Left lung (tissue), 10 donors: ENCODE results near the gene VAC14. TPM values are rescaled to one million over a fixed set of nuclear protein-coding genes. Genes with fewer than 3 reads are reported as not detected.
"Not testable (repeated sequence)": the region's sequence is repeated elsewhere in the genome, so short reads cannot be mapped to it uniquely, and the experiment has no call there.

Experiments
- ATAC-seq: fragments of 200-7000 bp; cut with Tn5 transposase; one replicate; pipeline ENCODE4 v1.9.1; 2020; ENCODE audit warnings: moderate library complexity
- DNase-seq, 4 donors: peaks; one replicate each; pipeline ENCODE4 v3.0.0-alpha.2; 2013 to 2020
- H3K27ac ChIP-seq, 2 donors: fragments of 200-600 bp; sonication (generic) in 1 of 2; one replicate each; pipeline versions ENCODE4 v1.5.0 to v1.8.0; 2020 to 2021
- H3K27me3 ChIP-seq, 2 donors: fragments of 200-600 bp; sonication (generic) in 1 of 2; one replicate each; pipeline versions ENCODE4 v1.5.0 to v1.8.0; 2020 to 2021
- H3K36me3 ChIP-seq, 2 donors: fragments of 200-600 bp; sonication (generic) in 1 of 2; one replicate each; pipeline versions ENCODE4 v1.5.0 to v1.8.0; 2020 to 2021
- H3K4me1 ChIP-seq, 2 donors: fragments of 200-600 bp; one replicate each; pipeline ENCODE4 v1.8.0; 2021
- H3K4me3 ChIP-seq, 2 donors: fragments of 200-600 bp; sonication (generic) in 1 of 2; one replicate each; pipeline versions ENCODE4 v1.5.0 to v1.8.0; 2020 to 2021; ENCODE audit warnings: mild to moderate bottlenecking in 1 of 2
- H3K9me3 ChIP-seq, 2 donors: fragments of 200-600 bp; sonication (generic) in 1 of 2; one replicate each; pipeline versions ENCODE4 v1.5.0 to v1.8.0; 2020 to 2021
- intact Hi-C, 2 donors: fragments of 100-400 bp; cut with DNase I; formaldehyde crosslinking; loops; one replicate each; pipeline versions ENCODE4 v1.11.2 to v1.14.2; 2022
- polyA plus RNA-seq, 6 donors: library from polyadenylated mRNA; unstranded; fragments of 120-200 nt; gene quantifications; one replicate each; pipeline ENCODE4 v1.2.1, GENCODE V29; 2013; ENCODE audit not compliant: insufficient read length in 6 of 6
- total RNA-seq, 2 donors: library from RNA; stranded (reverse); fragmentation: NEBNext Ultra II Directional; extraction: Animal tissue kit (Norgen Biotek cat#: 25700); gene quantifications; one replicate each; pipeline ENCODE4 v1.2.1, GENCODE V29; 2021
- TF ChIP-seq, protein P1 (sequence below), 2 donors: fragments of 200-600 bp; sonication (generic) in 1 of 2; IDR thresholded peaks; one replicate each; pipeline versions ENCODE4 v1.5.0 to v1.8.0; 2021; ENCODE audit warnings: antibody characterized with exemption in 2 of 2
- donor health status: DM: no; HTN: yes; CAD: no.
- donor health status: DM: no; HTN: no; CAD: no.

Gene VAC14
- total and polyA plus RNA-seq, 8 donors, result 22.2 to 53.2 (median 29.2) TPM

DNA sequence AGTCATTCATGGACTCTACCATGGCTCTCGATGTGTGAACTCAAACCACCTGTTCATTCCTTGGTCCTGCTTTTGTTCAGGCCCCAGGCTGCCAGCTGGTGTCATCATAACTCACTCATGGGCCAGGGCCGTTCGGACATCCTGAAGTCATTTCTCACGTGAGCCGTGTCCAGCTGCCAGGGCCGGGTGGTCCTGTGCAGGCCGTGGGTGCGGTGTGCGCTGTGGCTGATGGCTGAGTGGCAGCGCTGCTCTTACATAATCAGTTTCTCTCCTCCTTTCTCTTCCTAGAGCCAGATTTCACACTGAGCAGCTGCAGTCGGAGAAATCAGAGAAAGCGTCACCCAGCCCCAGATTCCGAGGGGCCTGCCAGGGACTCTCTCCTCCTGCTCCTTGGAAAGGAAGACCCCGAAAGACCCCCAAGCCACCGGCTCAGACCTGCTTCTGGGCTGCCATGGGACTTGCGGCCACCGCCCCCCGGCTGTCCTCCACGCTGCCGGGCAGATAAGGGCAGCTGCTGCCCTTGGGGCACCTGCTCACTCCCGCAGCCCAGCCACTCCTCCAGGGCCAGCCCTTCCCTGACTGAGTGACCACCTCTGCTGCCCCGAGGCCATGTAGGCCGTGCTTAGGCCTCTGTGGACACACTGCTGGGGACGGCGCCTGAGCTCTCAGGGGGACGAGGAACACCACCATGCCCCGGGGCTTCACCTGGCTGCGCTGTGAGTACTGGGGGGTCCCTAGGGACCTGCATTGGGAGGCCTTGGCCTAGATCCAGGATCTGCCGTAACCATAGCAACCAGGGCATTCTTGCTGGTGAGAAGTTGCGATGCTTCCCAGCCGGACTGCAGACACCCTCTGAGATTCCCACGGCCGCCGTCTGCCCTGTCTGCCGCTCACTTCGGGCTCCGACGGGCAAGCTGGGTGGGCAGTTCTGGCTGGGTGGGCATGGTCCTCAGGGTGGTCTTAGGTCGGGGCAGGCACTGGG is 154.4 kb downstream of the VAC14 start, which contains the start of gene IL34:
TSS of gene IL34 (plus strand) at position 300 of the 982 bp plus-strand sequence. CDS start at position 689, 389 bp downstream.
- Histone ChIP-seq H3K27ac (no peak within 1 kb of the TSS), H3K4me1 (no peaks in the 10 kb centered on the region), H3K4me3 (no peak within 1 kb of the TSS), H3K9me3 (no peaks in the 10 kb centered on the region), H3K27me3 (no peaks in the 10 kb centered on the region), H3K36me3 (no peaks in the 10 kb centered on the region)
- DNase-seq, result peak in 1 of 4 donors; percentile 25
- TF ChIP-seq, protein P1, sequence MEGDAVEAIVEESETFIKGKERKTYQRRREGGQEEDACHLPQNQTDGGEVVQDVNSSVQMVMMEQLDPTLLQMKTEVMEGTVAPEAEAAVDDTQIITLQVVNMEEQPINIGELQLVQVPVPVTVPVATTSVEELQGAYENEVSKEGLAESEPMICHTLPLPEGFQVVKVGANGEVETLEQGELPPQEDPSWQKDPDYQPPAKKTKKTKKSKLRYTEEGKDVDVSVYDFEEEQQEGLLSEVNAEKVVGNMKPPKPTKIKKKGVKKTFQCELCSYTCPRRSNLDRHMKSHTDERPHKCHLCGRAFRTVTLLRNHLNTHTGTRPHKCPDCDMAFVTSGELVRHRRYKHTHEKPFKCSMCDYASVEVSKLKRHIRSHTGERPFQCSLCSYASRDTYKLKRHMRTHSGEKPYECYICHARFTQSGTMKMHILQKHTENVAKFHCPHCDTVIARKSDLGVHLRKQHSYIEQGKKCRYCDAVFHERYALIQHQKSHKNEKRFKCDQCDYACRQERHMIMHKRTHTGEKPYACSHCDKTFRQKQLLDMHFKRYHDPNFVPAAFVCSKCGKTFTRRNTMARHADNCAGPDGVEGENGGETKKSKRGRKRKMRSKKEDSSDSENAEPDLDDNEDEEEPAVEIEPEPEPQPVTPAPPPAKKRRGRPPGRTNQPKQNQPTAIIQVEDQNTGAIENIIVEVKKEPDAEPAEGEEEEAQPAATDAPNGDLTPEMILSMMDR (IDR thresholded peaks at IDR 0.05), result no peak
- intact Hi-C loops, result no loop called here
- peak; percentile 23 for ATAC-seq

DNA sequence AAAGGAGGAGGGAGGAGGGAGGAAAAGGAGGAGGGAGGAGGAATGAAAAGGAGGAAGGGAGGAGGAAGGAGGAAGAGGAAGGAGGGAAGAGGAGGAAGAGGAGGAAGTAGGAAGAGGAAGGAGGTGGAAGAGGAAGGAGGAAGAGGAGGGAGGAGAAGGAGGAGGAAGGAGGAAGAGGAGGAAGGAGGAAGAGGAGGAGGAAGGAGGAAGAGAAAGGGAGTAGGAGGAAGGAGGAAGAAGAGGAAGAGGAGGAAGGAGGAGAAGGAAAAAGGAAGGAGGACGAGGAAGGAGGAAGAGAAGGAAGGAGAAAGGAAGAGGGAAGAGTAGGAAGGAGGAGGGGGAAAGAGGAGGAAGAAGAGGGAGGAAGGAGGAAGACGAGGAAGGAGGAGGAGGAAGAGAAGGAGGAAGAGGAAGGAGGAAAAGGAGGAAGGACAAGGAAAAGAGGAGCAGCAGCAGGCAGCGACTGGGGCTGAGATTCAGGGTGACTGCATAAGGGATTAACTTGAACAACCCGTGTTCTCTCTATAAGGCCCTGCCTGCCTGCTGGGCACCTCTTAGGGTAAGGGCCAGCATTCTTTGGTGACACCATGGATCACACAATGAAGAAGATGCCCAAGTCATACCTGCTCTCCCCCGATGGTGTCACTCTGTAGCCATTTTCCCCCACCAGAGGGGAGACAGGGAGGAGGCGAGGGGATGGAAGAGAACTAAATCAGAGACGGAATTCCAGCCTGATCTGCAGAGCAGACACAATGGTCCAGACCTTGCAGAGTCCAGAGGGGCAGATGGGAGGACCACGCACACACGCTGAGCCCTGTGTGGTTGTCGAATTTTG is 156.0 kb downstream of the VAC14 start:
- intact Hi-C loops, result no loop called here
- no peak for ATAC-seq

DNA sequence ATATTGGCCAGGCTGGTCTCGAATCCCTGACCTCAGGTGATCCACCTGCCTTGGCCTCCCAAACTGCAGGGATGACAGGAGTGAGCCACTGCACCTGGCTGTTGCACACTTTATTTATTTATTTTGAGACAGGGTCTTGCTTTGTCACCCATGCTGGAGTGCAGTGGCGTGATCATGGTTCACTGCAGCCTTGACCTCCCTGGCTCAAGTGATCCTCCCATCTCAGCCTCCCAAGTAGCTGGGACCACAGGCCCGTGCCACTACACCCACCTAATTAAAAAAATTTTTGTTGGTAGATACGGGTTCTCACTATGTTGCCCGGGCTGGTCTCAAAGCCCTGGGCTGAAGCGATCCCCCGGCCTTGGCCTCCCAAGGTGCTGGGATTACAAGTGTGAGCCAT is 157.7 kb downstream of the VAC14 start:
- intact Hi-C loops, H3K4me3 ChIP-seq, DNase-seq, H3K27ac ChIP-seq, ATAC-seq, H3K36me3 ChIP-seq, H3K27me3 ChIP-seq, H3K9me3 ChIP-seq, H3K4me1 ChIP-seq: not testable (repeated sequence)

More for the DNA sequence above, 156.0 kb downstream of the VAC14 start:
- TF ChIP-seq, protein P1 (IDR thresholded peaks at IDR 0.05), result no peak
- H3K4me1 ChIP-seq, result no peaks in the 10 kb centered on the region
- no peaks in the 10 kb centered on the region for H3K27me3 ChIP-seq
- H3K9me3 ChIP-seq, result no peaks in the 10 kb centered on the region
- no peaks in the 10 kb centered on the region for H3K36me3 ChIP-seq
- H3K27ac ChIP-seq, result no peak overlapping the region
- DNase-seq, result no peak
- H3K4me3 ChIP-seq, result no peak overlapping the region

DNA sequence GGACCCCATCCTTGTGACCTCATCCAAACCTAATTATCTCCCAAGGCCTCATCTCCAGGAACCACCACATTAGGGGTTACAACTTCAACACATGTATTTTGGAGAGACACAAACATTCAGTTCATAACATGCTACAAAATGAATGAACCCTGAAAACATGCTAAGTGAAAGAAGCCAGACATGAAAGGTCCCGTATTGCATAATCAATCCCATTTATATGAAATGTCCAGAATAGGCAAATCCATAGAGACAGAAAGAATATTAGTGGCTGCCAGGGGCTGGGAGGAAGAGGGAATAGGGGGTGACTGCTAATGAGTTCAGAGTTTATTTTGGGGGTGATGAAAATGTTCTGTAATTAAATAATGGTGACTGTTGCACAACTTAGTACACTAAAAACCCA is 158.3 kb downstream of the VAC14 start:
- TF ChIP-seq, protein P1 (IDR thresholded peaks at IDR 0.05), result no peak
- no peak for DNase-seq
- no peak overlapping the region for H3K27ac ChIP-seq
- no peaks in the 10 kb centered on the region for H3K36me3 ChIP-seq
- intact Hi-C loops, result no loop called here
- H3K4me1 ChIP-seq, result no peaks in the 10 kb centered on the region
- no peaks in the 10 kb centered on the region for H3K27me3 ChIP-seq
- no peaks in the 10 kb centered on the region for H3K9me3 ChIP-seq
- no peak overlapping the region for H3K4me3 ChIP-seq
- no peak for ATAC-seq

DNA sequence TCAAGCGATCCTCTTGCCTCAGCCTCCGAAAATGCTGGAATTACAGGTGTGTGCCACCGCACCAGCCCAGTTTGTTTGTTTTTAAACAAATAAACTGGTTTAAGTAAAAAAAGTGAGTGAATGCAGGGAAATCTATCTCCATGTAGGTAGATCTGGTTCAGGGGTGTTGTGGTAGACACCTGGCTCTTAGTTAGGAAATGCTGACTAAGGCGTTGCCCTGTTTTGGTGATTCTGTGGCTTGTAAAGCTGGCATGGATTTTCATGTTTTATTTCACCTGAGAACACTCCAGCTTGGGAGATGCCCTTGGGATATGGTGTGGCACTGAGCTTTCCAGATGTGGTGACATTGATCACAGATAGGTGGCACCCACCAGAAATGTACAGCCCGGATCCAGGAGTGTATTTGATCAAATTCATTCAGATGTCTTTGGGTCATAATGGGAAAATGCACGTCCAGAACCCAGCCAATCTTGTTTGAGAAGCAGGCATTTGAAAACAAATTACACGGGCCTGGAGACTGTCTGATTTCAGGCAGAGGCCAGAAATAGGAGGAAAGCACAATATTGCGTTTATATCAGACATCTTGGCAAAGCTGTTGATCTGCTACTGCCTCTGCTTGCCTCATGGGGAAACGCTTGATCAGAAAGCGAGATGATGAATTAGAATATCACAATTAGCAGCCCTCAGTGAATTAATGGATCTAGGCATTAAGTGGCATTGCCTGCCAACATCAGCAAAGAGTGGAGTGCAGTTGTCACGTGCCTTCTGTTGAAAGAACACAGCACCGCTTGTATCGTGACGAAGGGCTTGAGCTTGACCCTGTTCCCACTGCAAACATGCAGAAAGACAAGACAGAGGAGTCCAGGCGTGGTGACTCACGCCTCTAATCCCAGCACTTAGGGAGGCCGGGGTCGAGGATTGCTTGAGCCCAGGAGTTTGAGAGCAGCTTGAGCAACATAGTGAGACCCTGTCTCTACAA is 161.9 kb downstream of the VAC14 start:
- DNase-seq (no peak), ATAC-seq (peak; percentile 70)
- Histone ChIP-seq H3K27ac (no peak overlapping the region), H3K9me3 (no peaks in the 10 kb centered on the region), H3K27me3 (no peaks in the 10 kb centered on the region), H3K4me1 (no peaks in the 10 kb centered on the region), H3K36me3 (no peaks in the 10 kb centered on the region), H3K4me3 (no peak overlapping the region)
- TF ChIP-seq, protein P1 (IDR thresholded peaks at IDR 0.05), result no peak
- intact Hi-C loops, result no loop called here
